Measurements from ENCODE around the gene DIPK2A.
A peak's percentile ranks its signal among the peaks of the same experiment; 100 is the strongest.

Gene DIPK2A

DNA sequence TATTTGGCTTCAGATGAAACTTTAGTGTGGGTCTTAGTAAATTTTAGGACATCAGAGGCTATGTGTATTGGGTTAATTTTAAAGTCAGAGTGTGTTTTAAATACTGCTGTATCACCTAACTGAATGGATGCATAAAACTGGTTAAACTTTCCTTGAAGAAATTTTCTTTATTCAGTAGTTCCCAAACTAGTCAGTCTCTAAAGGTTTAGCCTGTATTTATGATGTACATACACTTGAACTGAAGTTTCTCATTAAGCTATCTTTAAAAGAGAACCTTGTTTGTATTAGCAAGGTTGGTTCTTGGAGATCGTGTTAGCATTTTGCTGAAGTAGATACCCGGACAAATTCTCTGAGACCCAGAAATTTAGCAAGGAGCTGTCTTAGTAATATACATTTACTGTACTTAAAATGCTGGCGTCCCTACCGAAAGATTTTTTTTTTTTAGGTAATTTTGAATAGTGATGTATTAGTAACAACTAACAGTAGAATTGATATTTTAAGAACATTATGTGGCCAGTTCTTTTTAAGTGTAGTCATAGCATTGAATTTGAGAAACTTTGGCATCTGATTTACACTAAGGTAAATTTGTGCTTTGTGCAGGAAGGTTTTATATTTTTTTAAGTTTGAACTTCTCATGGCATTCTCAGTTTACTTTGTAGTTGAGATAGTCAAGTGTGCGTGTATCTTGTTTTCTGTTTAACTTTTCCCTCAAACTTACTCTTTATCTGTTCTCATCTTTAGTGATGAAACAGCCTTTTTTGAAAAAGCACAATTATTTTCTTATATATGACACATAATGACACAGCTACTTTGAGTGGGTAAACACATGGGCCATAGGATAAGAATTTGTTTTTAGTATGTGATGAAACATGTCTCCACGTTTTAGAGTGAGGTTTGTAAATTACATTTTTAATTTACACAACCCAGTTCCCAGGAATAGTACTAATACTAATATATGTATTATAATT, 2.9 kb downstream of the DIPK2A start:
- peak; percentile 36 for DNase-seq

DNA sequence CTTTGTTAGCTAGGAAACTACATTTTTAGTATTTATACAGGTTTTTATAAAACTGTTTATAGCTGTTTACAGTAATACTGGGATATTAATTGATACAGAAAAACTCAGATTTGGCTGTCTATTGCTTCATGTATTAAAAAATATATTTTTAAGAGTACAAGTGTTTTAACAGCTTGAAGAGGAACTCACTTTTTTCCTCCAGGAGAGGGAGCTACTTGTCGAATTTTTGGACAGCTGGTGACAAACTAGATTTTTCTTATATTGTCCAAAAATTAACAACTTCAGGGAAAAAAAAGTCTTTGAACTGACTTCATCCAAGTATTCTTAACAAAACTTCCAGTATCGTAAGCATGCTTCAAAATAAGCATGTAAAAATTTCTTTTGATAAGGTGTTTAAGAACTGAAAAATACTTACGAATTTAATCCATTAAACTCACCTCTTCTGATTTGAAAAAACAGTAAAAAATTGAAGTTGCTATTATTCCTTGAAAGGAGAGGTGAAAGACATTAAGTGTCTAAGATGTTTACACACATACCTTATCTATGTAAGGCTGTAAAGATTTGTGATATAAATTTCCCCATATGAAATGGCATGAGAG, 4.0 kb downstream of the DIPK2A start:
- DNase-seq = peak; percentile 69

DNA sequence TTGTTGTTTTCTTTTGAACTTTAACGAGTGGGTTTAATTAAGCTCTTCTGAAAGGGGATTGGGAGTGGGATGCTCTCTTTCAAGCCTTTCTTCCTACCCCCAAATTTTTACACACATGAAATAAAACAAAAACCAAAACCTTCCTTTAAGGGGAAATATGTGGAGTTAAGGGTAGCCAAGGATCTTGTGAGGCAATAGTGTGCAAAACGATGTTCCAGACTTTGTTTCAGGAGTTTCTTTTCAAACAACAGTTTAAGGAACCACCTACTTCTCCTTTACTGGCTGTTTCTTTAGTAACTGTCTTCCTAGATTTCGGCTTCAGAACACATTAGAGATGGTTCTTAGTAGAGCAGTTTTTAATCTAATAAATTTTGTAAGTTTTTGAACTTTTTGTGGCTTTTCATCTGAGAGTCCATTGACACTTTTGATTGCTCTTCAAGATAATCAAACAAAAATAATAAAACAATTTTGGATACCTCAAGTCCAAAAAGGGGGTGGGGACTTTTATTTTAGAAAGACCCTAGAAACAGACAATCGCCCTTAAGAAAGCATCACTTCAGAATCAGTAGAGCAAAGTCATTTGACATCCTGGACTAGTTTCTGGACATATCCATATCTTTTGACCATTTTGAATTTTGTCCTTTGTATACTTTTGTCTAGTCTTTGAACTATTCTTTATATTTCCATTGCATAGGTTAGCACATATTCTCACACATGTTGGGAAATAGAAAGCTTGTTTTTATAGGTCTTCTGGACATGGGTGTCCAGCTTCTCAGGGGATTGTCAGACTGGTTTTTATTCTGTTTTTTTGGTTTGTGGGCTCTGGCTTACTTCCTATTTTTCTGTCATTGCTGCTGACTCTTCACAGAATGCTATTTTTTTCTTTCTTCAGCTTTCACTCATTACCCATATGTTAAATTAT, 6.0 kb downstream of the DIPK2A start:
- DNase-seq = peak; percentile 83

DNA sequence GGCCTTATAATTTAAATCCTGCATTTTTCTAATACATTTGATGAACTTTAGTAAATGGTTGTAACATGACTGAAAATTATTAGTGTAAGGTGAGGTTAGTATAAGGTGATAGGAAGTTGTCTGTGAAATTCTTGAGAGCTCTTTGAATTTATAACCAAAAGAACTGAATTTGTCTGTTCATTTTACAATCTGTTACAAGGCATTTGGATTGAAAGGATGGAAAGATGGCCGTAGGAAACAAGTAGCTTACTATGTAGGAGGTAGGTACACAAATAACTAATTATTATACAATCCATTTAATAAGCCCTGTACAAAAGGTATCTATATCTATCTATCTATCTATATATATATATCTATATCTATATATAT, 6.6 kb downstream of the DIPK2A start:
- no peak for DNase-seq

DNA sequence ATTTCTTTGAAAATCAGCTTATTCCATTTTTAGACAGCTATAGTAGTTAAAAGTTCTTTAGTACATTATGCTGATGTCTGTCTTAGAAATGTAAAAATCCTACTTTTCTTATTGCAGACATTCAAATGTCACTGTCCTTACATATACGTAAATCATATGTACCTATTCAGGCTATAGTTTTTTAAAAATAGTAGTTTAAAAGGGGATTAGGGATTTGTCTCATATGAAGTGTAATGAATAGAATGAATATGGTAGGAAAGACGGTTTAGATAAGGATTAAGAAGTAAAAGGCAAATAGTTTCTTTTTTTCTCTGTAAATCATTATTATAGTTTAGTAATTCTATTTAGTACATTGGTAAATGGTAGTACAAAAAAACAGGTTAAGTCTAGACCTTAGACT, 7.4 kb downstream of the DIPK2A start:
- DNase-seq = no peak

DNA sequence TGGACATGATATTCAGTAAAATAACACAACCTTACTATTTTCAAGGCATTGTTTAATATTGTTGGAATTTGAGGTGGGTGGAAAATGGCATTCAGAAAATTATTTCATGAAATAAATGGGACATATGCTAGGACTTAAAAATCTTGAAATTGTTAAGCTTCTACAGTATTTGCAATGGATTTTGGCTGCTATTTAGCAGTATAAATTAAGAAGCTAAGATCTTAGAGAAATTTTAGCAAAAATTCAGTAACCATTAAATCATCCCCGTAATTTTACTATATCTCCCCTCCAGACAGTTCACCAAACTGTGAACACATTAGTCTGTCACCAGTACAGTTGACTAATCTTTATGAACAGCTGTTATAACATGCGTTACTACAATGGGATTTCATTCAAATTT, 8.2 kb downstream of the DIPK2A start:
- DNase-seq = no peak

DNA sequence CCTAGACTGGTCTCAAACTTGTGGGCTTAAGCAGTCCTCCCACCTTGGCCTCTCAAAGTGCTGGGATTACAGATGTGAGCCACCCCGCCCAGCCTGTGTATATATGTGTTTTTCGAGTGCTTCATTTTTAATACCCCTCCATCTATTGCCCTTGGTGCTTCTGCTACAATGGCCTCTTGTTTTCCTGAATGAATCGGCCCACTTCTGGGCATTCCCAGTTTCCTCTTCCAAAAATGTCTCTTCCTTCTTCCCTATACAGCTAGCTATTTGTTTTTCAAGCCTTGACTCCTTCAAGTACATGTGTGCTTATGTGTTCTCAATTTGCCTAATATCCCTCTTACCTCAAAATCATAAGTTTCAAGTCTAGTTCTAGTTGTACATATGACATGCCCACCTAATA, 16.7 kb downstream of the DIPK2A start:
- DNase-seq = no peak

DNA sequence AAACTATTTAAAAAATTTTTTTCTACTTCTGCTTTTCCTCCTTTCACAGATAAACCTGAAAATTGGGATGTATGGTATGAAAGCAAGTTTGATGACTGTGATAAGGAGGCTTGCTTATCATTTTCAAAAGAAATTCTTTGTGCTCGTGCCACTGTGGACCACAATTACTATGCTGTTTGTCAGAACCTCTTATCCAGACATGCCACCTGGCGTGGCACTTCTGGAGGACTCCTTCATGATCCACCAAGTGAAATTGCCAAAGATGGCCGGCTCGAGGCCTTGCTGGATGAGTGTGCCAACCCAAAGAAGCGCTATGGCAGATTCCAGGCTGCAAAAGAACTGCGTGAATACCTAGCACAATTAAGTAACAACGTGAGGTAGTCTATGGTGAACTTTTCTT, 17.8 kb downstream of the DIPK2A start:
- DNase-seq = no peak

DNA sequence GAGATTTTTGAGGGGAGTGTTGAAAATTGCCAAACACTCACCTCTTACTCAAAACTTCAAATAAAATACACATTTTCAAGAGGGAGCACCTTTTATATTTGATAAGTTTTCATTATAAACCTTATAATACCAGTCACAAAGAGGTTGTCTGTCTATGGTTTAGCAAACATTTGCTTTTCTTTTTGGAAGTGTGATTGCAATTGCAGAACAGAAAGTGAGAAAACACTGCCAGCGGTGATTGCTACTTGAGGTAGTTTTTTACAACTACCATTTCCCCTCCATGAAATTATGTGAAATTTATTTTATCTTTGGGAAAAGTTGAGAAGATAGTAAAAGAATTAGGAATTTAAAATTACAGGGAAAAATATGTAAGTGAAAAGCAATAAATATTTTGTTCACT, 20.1 kb downstream of the DIPK2A start:
- DNase-seq = no peak

DNA sequence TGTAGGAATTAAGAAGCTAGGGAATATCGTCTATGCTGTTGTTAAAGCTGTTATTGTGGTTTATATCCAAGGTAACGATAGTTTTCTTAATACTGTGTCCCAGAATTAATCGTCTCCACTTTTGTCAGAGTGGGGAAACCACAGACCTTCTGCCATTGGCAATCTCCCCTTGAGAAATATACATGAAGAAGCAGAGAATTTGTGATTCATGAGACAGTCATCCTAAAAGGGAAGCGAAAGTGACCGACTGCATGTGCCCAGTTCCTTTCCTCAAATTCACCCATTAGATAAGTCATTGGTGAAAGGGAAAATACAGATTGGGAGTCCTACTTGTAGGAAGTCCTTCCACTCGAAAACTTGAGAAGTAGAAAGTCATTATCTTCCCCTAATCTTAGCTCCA, 26.6 kb downstream of the DIPK2A start:
- peak; percentile 96 for DNase-seq

DNA sequence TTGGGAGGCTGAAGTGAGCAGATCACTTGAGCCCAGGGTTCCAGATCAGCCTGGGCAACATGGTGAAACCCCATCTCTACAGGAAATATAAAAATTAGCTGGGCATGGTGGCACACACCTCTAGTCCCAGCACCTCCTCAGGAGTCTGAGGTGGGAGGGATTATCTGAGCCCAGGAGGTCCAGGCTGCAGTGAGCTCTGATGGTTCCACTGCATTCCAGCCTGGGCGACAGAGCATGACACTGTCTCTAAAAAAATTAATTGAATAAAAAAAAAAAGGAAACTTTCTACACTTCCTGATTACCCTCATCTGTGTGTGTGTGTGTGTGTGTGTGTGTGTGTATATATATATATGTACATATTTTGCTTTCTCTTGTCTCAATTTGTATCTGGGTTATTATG, 31.4 kb downstream of the DIPK2A start:
- DNase-seq = no peak

DNA sequence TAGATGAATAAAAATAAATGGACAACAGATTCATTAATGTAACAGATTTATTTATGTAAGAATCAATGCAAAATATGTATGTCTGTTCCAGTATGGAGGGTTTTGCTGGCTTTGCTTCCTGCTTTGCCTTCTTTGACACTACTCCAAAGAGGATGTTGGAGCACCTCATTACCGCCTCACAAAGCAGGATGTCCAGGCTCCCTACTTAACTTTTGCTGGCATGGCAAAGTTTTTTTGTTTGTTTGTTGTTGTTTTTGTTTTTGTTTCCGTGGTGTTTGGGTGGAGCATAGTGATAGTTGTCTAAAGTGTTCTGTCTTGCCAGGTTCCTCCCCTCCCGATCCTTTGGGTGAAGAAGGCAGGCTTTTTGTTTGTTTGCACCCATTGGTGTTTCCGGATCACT, 38.7 kb downstream of the DIPK2A start:
- DNase-seq = no peak

DNA sequence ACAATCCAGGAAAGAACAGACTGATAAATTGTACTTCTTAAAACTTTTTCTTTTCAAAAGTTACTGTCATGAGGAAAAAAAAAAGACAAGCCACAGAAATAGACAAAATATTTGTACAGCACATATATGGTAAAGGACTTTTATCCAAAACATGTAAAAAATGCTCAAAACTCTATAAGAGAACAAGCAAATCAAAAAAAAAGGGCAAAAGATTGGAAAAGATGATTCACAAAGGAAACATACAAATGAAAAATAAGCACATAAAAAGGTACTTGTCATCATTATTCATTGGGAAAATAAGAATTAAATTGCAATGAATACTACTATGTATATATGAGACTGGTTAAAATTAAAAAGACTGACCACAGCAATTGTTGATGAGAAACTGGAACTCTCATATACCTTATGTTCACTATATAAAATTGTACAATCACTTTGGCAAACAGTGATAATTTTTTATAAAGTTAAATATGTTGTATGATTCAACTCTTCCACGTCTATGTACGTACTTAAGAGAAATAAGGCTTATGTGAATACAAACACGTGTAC, 39.7 kb downstream of the DIPK2A start:
- DNase-seq = no peak

DNA sequence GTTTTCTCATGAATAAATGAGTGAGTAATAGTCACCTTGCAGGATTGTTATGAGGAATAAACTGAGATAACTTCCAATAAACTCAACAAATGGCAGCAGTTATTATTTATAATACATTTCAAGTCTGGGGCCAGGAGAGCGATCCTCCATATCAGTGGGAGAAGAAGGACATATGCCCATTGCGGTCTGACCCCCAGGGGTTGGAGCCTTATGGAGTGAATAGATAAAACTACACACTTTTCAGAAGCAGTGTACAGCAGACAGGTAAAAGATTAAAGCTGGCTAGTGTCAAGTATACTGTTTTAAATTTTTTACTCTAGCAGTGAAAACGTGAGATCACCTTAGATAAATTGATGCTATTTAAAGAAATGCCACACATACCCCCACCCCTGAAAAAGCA, 43.5 kb downstream of the DIPK2A start:
- no peak for DNase-seq

DNA sequence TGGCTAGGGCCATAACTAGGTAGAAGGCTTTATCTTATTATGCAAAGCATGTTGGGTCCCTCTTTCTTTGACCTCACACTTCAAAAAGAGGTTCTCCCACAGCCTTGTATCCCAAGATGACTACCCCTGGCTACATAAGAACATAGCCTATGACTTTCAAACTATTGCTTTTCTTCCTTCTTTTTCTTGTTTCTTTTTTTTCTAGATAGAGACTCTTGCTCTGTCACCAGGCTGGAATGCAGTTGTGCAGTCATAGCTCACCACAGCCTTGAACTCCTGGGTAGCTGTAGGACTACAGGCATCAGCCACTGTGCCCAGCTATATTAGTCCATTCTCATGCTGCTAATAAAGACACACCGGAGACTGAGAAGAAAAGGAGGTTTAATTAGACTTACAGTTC, 47.2 kb downstream of the DIPK2A start:
- no peak for DNase-seq
